Uterus (tissue), 4 donors: Measurements from ENCODE around the gene HCRTR1. TPM values are rescaled to one million over a fixed set of nuclear protein-coding genes. Genes with fewer than 3 reads are reported as not detected.

Experiments
- DNase-seq, 2 donors: peaks; one replicate each; pipeline ENCODE4 v3.0.0-alpha.2; 2019 to 2020
- H3K27ac ChIP-seq, 2 donors: fragments of 200-600 bp; sonication (generic); 1 replicate in 1 of 2; 2 replicates in 1 of 2; pipeline ENCODE4 v1.5.1; 2016 to 2018
- H3K27me3 ChIP-seq, 2 donors: fragments of 200-600 bp; sonication (generic); one replicate each; pipeline ENCODE4 v1.5.1; 2018 to 2019; ENCODE audit warnings: control low read depth in 1 of 2
- H3K36me3 ChIP-seq, 2 donors: fragments of 200-600 bp; sonication (generic); one replicate each; pipeline ENCODE4 v1.5.1; 2019; ENCODE audit warnings: control low read depth in 1 of 2
- H3K4me1 ChIP-seq, 2 donors: fragments of 200-600 bp; sonication (generic); one replicate each; pipeline ENCODE4 v1.5.1; 2018 to 2019; ENCODE audit warnings: control low read depth in 1 of 2
- H3K4me3 ChIP-seq, 2 donors: fragments of 200-600 bp; sonication (generic); 1 replicate in 1 of 2; 2 replicates in 1 of 2; pipeline ENCODE4 v1.5.1; 2018 to 2019; ENCODE audit warnings: mild to moderate bottlenecking in 1 of 2
- H3K9me3 ChIP-seq, 2 donors: fragments of 200-600 bp; sonication (generic); one replicate each; pipeline ENCODE4 v1.5.1; 2019; ENCODE audit warnings: control low read depth in 1 of 2
- POLR2A ChIP-seq, 2 donors: fragments of 450-650 bp; IDR thresholded peaks; one replicate each; pipeline ENCODE4 v1.6.1; 2016; ENCODE audit warnings: antibody characterized with exemption in 2 of 2, mild to moderate bottlenecking in 1 of 2, moderate library complexity in 1 of 2
- intact Hi-C: fragments of 100-400 bp; cut with DNase I; formaldehyde crosslinking; loops from one replicate; pipeline ENCODE4 v1.15.1; 2023; ENCODE audit warnings: low total_unique reads
- total RNA-seq, 4 donors: library from RNA; depleted of rRNA in 3 of 4; stranded (reverse); fragments of >200 nt in 3 of 4; gene quantifications; one replicate each; pipeline versions ENCODE4 v1.1.0 to v1.2.4, GENCODE V29; 2014 to 2023
- TF ChIP-seq, protein P1 (sequence below), 4 experiments: fragments of 200-600 bp in 2 of 4; fragments of 450-650 bp in 2 of 4; sonication (generic) in 2 of 4; IDR thresholded peaks; one replicate each; pipeline ENCODE4 v1.5.1; 2016 to 2019; ENCODE audit warnings: antibody characterized with exemption in 4 of 4, mild to moderate bottlenecking in 2 of 4, moderate library complexity in 1 of 4
- donor health status: DM: yes; HTN: yes; CAD: no.

The HCRTR1 gene
- total RNA-seq, 4 donors from 2014 or later: not detected

DNA sequence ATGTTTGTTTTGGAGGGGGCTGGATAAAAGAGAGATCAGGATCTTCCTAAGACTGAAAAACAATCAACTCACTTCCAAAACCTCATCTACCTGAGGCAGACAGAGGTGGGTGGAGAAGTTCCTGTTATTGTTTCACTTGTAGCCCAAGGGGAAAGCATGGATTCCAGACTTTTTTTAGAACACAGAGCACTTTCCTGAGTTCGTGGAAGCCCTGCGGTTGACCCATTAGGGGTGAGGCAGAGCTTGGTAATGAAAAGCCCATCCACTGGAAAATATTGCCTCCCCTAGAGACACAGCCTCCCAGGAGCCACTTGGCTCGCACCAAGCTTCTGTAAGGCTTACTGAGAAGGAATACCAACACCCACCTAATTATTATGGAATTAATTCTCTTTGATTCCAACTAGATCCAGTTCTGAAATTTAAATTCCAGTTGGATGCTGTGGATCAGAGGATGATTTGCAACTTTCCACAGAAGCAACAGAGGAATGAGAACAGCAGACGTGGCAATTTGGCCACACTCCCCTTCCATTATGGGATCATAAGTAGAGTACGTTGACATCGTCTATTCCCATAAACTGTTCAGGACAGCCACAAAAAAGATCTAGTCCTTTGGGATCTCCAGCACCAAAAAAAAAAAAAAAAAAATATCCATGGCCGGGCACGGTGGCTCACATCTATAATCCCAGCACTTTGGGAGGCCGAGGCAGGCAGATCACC is 31.3 kb downstream of the HCRTR1 start:
- peaks cover 0 to 6% of the 10 kb centered on the region in 2 donors for H3K4me1 ChIP-seq
- intact Hi-C loops: no loop called here
- TF ChIP-seq POLR2A (IDR thresholded peaks at IDR 0.05): no peak
- TF ChIP-seq, protein P1, sequence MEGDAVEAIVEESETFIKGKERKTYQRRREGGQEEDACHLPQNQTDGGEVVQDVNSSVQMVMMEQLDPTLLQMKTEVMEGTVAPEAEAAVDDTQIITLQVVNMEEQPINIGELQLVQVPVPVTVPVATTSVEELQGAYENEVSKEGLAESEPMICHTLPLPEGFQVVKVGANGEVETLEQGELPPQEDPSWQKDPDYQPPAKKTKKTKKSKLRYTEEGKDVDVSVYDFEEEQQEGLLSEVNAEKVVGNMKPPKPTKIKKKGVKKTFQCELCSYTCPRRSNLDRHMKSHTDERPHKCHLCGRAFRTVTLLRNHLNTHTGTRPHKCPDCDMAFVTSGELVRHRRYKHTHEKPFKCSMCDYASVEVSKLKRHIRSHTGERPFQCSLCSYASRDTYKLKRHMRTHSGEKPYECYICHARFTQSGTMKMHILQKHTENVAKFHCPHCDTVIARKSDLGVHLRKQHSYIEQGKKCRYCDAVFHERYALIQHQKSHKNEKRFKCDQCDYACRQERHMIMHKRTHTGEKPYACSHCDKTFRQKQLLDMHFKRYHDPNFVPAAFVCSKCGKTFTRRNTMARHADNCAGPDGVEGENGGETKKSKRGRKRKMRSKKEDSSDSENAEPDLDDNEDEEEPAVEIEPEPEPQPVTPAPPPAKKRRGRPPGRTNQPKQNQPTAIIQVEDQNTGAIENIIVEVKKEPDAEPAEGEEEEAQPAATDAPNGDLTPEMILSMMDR (IDR thresholded peaks at IDR 0.05): no peak
- no peaks in the 10 kb centered on the region for H3K9me3 ChIP-seq
- H3K27ac ChIP-seq: peak overlapping the region; percentile 40 to 55
- DNase-seq: no peak
- no peak overlapping the region for H3K4me3 ChIP-seq
- no peaks in the 10 kb centered on the region for H3K36me3 ChIP-seq
- H3K27me3 ChIP-seq: no peaks in the 10 kb centered on the region

DNA sequence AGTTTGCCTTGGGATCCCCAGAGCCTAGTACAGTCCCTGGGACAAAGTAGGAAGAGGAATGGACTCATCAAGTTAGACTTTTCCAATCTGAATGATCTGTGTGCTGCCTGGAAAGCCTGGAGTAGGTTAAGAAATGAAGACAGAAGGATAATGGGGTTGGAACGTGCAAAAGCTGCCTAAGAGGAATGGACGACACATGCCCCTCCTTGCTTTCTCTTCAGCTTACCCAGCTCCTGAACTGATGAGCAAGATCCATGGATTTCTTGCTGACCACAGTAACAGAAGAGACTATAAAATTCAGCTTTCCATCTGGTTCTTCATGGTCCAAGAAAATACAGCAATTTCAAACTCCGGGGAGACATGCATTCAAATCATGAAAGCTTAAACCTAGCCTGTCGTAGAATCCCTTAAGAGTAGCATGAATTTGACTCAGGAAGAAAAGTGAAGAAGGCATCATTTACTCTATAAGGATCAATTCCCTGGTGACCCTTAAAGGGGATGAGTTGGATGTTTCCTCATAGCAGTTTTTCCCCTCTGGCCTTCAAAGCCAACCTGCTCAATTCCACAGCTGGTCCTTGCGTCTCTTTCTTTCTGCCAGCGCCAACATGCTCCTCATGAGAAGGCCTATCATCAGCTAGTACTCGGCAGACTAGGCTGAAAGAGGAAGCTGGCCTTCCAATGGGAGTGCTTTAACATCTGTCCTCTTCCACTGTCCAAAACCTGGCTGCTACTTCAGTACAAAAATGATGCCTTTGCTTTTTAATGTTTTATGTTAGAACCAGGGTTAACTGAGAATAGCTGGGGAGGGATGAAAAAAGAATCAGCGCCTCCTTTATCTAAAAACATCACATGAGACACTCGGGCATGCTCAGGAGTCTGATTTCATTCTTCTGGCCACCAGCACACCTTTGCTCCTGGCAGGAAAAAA is 32.9 kb downstream of the HCRTR1 start:
- intact Hi-C loops: no loop called here
- H3K4me1 ChIP-seq: no peaks in the 10 kb centered on the region

DNA sequence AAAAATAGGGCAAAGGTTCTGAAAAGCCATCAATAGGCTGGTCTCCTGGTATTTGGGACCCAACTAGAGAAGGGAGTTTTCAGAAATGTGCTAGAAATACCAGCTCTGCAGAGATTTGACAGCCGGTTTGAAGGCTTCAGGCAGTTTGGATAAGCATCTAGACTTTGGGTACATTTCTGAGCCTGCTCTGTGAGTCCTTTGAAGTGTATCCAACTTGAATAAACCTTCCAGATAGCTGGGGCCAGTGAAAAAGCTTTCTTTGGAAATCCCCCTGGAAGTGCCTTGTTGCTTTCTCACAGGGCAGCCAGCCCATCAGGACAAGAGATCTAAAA is 33.6 kb downstream of the HCRTR1 start:
- no peaks in the 10 kb centered on the region for H3K9me3 ChIP-seq
- no peaks in the 10 kb centered on the region for H3K27me3 ChIP-seq
- DNase-seq: peak in 1 of 2 donors; percentile 44
- no peaks in the 10 kb centered on the region for H3K4me1 ChIP-seq
- peak overlapping the region; percentile 56 to 77 for H3K27ac ChIP-seq
- no peak for TF ChIP-seq POLR2A (IDR thresholded peaks at IDR 0.05)
- TF ChIP-seq, protein P1 (IDR thresholded peaks at IDR 0.05): no peak
- intact Hi-C loops: no loop called here
- no peak overlapping the region for H3K4me3 ChIP-seq
- H3K36me3 ChIP-seq: no peaks in the 10 kb centered on the region

More for the DNA sequence above, 32.9 kb downstream of the HCRTR1 start:
- no peaks in the 10 kb centered on the region for H3K27me3 ChIP-seq
- H3K9me3 ChIP-seq: no peaks in the 10 kb centered on the region
- TF ChIP-seq, protein P1 (IDR thresholded peaks at IDR 0.05): no peak
- no peak for TF ChIP-seq POLR2A (IDR thresholded peaks at IDR 0.05)
- H3K36me3 ChIP-seq: no peaks in the 10 kb centered on the region
- peak overlapping the region; percentile 56 to 77 for H3K27ac ChIP-seq
- no peak overlapping the region for H3K4me3 ChIP-seq
- no peak for DNase-seq

DNA sequence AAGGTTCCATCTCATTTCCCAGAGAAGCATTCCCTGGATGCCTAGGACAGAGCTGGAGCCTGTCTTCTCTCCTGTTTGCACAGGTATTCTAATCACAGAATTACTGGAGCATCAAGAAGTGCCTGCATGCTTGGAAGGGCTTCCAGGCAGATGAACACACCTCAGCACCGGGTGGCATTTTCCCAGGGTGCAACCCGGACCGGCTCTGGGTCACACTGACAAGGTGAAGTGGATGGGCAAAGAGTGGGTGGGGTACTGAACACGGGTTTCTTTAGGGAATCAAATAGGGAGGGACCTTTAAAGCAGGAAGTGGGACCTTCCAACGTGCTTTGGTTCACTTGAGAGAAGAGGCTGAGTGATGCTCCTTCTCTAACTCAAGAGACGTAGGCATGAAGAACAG is 34.3 kb downstream of the HCRTR1 start:
- no peak overlapping the region for H3K4me3 ChIP-seq
- no peaks in the 10 kb centered on the region for H3K36me3 ChIP-seq
- no peaks in the 10 kb centered on the region for H3K27me3 ChIP-seq
- intact Hi-C loops: no loop called here
- H3K9me3 ChIP-seq: no peaks in the 10 kb centered on the region
- DNase-seq: no peak
- no peaks in the 10 kb centered on the region for H3K4me1 ChIP-seq
- TF ChIP-seq, protein P1 (IDR thresholded peaks at IDR 0.05): no peak
- TF ChIP-seq POLR2A (IDR thresholded peaks at IDR 0.05): no peak
- H3K27ac ChIP-seq: peak overlapping the region; percentile 56 to 77
